HepG2 (cell line): ENCODE results near the gene SRGAP3. TPM values are rescaled to one million over a fixed set of nuclear protein-coding genes. Genes with fewer than 3 reads are reported as not detected.

Experiments used
- ASH2L ChIP-seq: fragments of 300-600, 200-600 bp; sonication (generic); IDR thresholded peaks from 2 replicates; pipeline ENCODE4 v1.7.0; 2017; ENCODE audit warnings: low read depth, mild to moderate bottlenecking, moderate library complexity, mixed read lengths, low read length; ENCODE audit not compliant: insufficient read length
- ATF7 ChIP-seq, 2 experiments: fragments of 450-650 bp in 1 of 2; sonication (generic) in 1 of 2; formaldehyde crosslinking in 1 of 2; IDR thresholded peaks; 2 replicates each; pipeline versions ENCODE4 v1.4.0 to v1.6.1; 2016 to 2020; ENCODE audit warnings: antibody characterized with exemption in 1 of 2, mild to moderate bottlenecking in 1 of 2, missing genetic modification reagents in 1 of 2
- GABPA ChIP-seq, 2 experiments: IDR thresholded peaks; 2 replicates each; pipeline ENCODE4 v1.6.1; 2011 to 2016; ENCODE audit warnings: low read depth in 2 of 2, low read length in 1 of 2, missing biosample characterization in 1 of 2, missing genetic modification characterization in 1 of 2
- GABPB1 ChIP-seq: IDR thresholded peaks from 2 replicates; pipeline ENCODE4 v1.6.1; 2016; ENCODE audit warnings: mild to moderate bottlenecking, missing genetic modification reagents, moderate library complexity, missing compliant biosample characterization
- HNRNPLL ChIP-seq: fragments of 200-400 bp; formaldehyde crosslinking; IDR thresholded peaks from 2 replicates; pipeline ENCODE4 v1.6.1; 2017; ENCODE audit warnings: mild to moderate bottlenecking, low read depth, low read length; ENCODE audit not compliant: poor library complexity, severe bottlenecking
- KDM3A ChIP-seq: IDR thresholded peaks from 2 replicates; pipeline ENCODE4 v1.6.1; 2018; ENCODE audit warnings: low read depth, missing compliant biosample characterization
- KDM6A ChIP-seq: IDR thresholded peaks from 2 replicates; pipeline ENCODE4 v1.6.1; 2016; ENCODE audit warnings: low read depth
- NAIF1 ChIP-seq: sonication (generic); formaldehyde crosslinking; IDR thresholded peaks from 2 replicates; pipeline ENCODE4 v1.5.0; 2020; ENCODE audit warnings: mild to moderate bottlenecking, missing genetic modification reagents, borderline replicate concordance
- PAF1 ChIP-seq: IDR thresholded peaks from 2 replicates; pipeline ENCODE4 v1.6.1; 2016; ENCODE audit warnings: missing genetic modification reagents, missing compliant biosample characterization
- POGZ ChIP-seq: sonication (generic); formaldehyde crosslinking; IDR thresholded peaks from 2 replicates; pipeline ENCODE4 v1.4.0; 2020; ENCODE audit warnings: mild to moderate bottlenecking, missing genetic modification reagents
- PTBP1 ChIP-seq: fragments of 200-400 bp; formaldehyde crosslinking; IDR thresholded peaks from 2 replicates; pipeline ENCODE4 v1.6.1; 2018; ENCODE audit warnings: low read length, low read depth; ENCODE audit not compliant: poor library complexity, severe bottlenecking
- TCF7 ChIP-seq: sonication (generic); IDR thresholded peaks from 2 replicates; pipeline ENCODE4 v1.6.1; 2016; ENCODE audit warnings: antibody characterized with exemption, low read depth
- TOPORS ChIP-seq: sonication (generic); formaldehyde crosslinking; IDR thresholded peaks from 2 replicates; pipeline ENCODE4 v1.8.0; 2023; ENCODE audit warnings: mild to moderate bottlenecking, missing genetic modification reagents
- ZBTB1 ChIP-seq: sonication (generic); formaldehyde crosslinking; IDR thresholded peaks from 2 replicates; pipeline ENCODE4 v1.4.0; 2020; ENCODE audit warnings: missing genetic modification reagents, borderline replicate concordance
- ZBTB4 ChIP-seq: sonication (generic); formaldehyde crosslinking; IDR thresholded peaks from 2 replicates; pipeline ENCODE4 v1.4.0; 2020; ENCODE audit warnings: missing genetic modification reagents, mild to moderate bottlenecking, borderline replicate concordance
- ZFP36 ChIP-seq: fragments of 150-350 bp; IDR thresholded peaks from 2 replicates; pipeline ENCODE4 v1.6.1; 2018; ENCODE audit warnings: borderline replicate concordance, low read length, low read depth; ENCODE audit not compliant: partially characterized antibody
- ZNF235 ChIP-seq: sonication (generic); formaldehyde crosslinking; IDR thresholded peaks from 2 replicates; pipeline ENCODE4 v1.8.1; 2023; ENCODE audit warnings: mild to moderate bottlenecking, missing genetic modification reagents, borderline replicate concordance
- ZNF546 ChIP-seq: sonication (generic); formaldehyde crosslinking; conservative IDR thresholded peaks from 2 replicates; pipeline ENCODE4 v1.8.1; 2023; ENCODE audit warnings: mild to moderate bottlenecking, missing genetic modification reagents
- ZNF7 ChIP-seq: IDR thresholded peaks from 2 replicates; pipeline ENCODE4 v1.6.1; 2016; ENCODE audit warnings: missing biosample characterization, missing genetic modification reagents
- ZNF703 ChIP-seq: sonication (generic); formaldehyde crosslinking; IDR thresholded peaks from 2 replicates; pipeline ENCODE4 v1.5.1; 2020; ENCODE audit warnings: missing genetic modification reagents, mild to moderate bottlenecking, moderate library complexity, borderline replicate concordance
- ZNF724P ChIP-seq: sonication (generic); formaldehyde crosslinking; IDR thresholded peaks from 2 replicates; pipeline ENCODE4 v1.8.0; 2022; ENCODE audit warnings: missing genetic modification reagents, borderline replicate concordance
- ZNF782 ChIP-seq: sonication (generic); formaldehyde crosslinking; IDR thresholded peaks from 2 replicates; pipeline ENCODE4 v1.4.0; 2020; ENCODE audit warnings: missing genetic modification reagents, mild to moderate bottlenecking, borderline replicate concordance
- ZNF850 ChIP-seq: sonication (generic); formaldehyde crosslinking; conservative IDR thresholded peaks from 2 replicates; pipeline ENCODE4 v1.9.0; 2021; ENCODE audit warnings: mild to moderate bottlenecking, missing genetic modification reagents
- polyA plus RNA-seq, 8 experiments: library from polyadenylated mRNA; depleted of rRNA in 3 of 8; stranded (reverse) in 7 of 8; unstranded in 1 of 8; fragments of >200 nt; fragmentation: Illumina TruSeq in 4 of 8; extraction: Trizol in 4 of 8; gene quantifications; 2 replicates each; pipeline versions ENCODE4 v1.2.1 to v1.2.3, GENCODE V29; 2011 to 2016; ENCODE audit warnings: low read depth in 4 of 8, missing spikeins in 1 of 8, mixed read lengths in 1 of 8; ENCODE audit not compliant: insufficient read depth in 1 of 8
- total RNA-seq, 5 experiments: library from RNA; depleted of rRNA; stranded (reverse); fragments of >200 nt; fragmentation: Illumina TruSeq; extraction: Trizol; gene quantifications; 2 replicates each; pipeline ENCODE4 v1.2.3, GENCODE V29; 2016; ENCODE audit warnings: low read depth in 1 of 5
- TF ChIP-seq, protein P1 (sequence below): sonication (generic); formaldehyde crosslinking; IDR thresholded peaks from 2 replicates; pipeline ENCODE4 v1.4.0; 2020; ENCODE audit warnings: missing genetic modification reagents
- TF ChIP-seq, protein P2 (sequence below): sonication (generic); formaldehyde crosslinking; IDR thresholded peaks from 2 replicates; pipeline ENCODE4 v1.4.0; 2020; ENCODE audit warnings: mild to moderate bottlenecking, missing genetic modification reagents

SRGAP3 gene
- total and polyA plus RNA-seq, 2 of the 13 experiments (the other 11 are each of a cell fraction or from before 2014, with no cell fraction given), result 1.2 to 1.4 TPM

- TF ChIP-seq POGZ (peak; percentile 89), ZNF7 (CRISPR knock-in tag) (no peak), ZNF850 (CRISPR knock-in tag) (no peak), ZNF235 (CRISPR knock-in tag) (no peak), TCF7 (no peak), HNRNPLL (peak; percentile 88), GABPA (IDR thresholded peaks at IDR 0.05; ENCODE audit: low read depth, low read length) (peak; percentile 61), GABPA (CRISPR knock-in tag; IDR thresholded peaks at IDR 0.05; ENCODE audit: low read depth) (peak; percentile 92), KDM6A (no peak), GABPB1 (CRISPR knock-in tag) (peak; percentile 97), ZBTB1 (CRISPR knock-in tag) (no peak), TOPORS (peak; percentile 72; the same call in 1 of the 2 replicates), ZFP36 (no peak), PAF1 (CRISPR knock-in tag) (no peak), ZNF546 (CRISPR knock-in tag) (no peak), KDM3A (CRISPR knock-in tag) (0 out of 2 replicates have a peak, but pooled peaks have one; percentile 61), NAIF1 (no peak), ZNF724P (peak; percentile 66; the same call in 1 of the 2 replicates), ZBTB4 (CRISPR knock-in tag) (no peak), ATF7 (IDR thresholded peaks at IDR 0.05) (peak; percentile 65), ATF7 (CRISPR knock-in tag; IDR thresholded peaks at IDR 0.05) (peak; percentile 66; the same call in 1 of the 2 replicates), PTBP1 (no peak), ZNF703 (CRISPR knock-in tag) (0 out of 2 replicates have a peak, but pooled peaks have one; percentile 63), ZNF782 (CRISPR knock-in tag) (no peak), ASH2L (peak; percentile 90)
- TF ChIP-seq, protein P1, sequence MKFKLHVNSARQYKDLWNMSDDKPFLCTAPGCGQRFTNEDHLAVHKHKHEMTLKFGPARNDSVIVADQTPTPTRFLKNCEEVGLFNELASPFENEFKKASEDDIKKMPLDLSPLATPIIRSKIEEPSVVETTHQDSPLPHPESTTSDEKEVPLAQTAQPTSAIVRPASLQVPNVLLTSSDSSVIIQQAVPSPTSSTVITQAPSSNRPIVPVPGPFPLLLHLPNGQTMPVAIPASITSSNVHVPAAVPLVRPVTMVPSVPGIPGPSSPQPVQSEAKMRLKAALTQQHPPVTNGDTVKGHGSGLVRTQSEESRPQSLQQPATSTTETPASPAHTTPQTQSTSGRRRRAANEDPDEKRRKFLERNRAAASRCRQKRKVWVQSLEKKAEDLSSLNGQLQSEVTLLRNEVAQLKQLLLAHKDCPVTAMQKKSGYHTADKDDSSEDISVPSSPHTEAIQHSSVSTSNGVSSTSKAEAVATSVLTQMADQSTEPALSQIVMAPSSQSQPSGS (CRISPR knock-in tag), result peak; percentile 58; the same call in 1 of the 2 replicates
- TF ChIP-seq, protein P2, sequence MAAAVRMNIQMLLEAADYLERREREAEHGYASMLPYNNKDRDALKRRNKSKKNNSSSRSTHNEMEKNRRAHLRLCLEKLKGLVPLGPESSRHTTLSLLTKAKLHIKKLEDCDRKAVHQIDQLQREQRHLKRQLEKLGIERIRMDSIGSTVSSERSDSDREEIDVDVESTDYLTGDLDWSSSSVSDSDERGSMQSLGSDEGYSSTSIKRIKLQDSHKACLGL, result 0 out of 2 replicates have a peak, but pooled peaks have one; percentile 48
These were observed 286.2 kb downstream of the SRGAP3 start, which contains the start of gene RAD18 (continued) for GRCh38 chr3:8963137-8963853.
